Effector CD4-positive, alpha-beta T cell (primary cell): Measurements from ENCODE around the gene INPP5J.
"Not testable (repeated sequence)": the region's sequence is repeated elsewhere in the genome, so short reads cannot be mapped to it uniquely, and the experiment has no call there.

ENCODE experiments used
- DNase-seq: peaks from one replicate; pipeline ENCODE4 v3.0.0-alpha.2; 2020

INPP5J gene

GRCh38 chr22:31154975-31155374 is 32.2 kb downstream of the INPP5J start:
- DNase-seq, result no peak

- no peak for DNase-seq
Measured at GRCh38 chr22:31155422-31155821, 32.7 kb downstream of the INPP5J start.

GRCh38 chr22:31160328-31160978 is 37.7 kb downstream of the INPP5J start:
- DNase-seq, result no peak

DNA sequence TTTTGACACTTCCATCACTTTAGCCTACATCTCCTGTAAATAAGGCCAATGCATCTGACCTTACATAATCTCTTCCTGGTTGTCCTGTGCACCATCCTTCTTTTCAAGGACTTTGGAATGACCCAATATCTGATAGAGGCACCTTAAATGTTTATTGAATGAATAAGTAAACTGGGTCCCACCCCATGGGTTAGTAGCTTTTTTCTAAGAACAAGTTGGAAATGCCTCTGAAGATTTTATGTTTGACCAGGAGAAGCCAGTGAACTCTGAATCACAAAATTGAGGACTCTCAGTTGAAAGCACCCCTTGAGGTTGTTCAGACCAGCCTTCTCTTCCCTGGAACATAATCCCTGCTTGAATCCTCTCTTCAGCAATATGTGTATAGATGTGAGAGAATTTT is 38.6 kb downstream of the INPP5J start:
- no peak for DNase-seq

DNA sequence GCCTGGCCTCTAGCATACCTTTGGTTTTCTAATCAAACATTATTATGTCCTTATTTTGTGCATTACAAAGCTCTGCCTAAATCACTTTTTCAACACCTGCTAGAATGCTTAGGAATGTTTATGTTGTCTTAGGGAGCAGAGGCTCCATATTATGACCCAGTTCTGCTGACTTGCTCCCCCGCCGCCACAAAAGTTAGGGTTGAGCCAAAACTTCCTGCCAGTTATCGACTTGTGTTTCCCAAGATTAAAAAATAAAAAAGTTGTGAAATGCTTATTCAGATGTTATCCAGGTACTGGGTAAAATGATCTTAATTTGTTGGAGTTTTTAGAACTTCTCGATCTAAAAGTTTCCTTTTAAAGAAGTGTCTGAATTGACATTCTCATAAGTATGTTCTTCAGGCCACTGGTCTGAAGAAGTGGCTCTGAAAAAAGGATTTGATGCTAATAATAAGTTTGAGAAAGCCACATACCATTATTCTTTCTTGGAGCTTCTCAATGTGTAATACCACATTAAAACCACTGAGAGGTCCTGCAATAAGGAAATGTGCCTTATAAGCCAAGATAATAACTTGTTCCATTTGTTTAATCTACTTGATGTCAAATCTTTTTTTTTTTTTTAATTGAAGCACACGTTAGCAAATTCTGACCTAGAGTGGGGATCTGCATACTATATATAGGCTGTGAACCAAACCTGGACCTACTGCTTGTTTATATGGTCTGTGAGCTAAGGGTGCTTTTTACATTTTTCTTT is 39.4 kb downstream of the INPP5J start:
- no peak for DNase-seq

- no peak for DNase-seq
Measured at GRCh38 chr22:31170971-31171370, 48.2 kb downstream of the INPP5J start.

DNA sequence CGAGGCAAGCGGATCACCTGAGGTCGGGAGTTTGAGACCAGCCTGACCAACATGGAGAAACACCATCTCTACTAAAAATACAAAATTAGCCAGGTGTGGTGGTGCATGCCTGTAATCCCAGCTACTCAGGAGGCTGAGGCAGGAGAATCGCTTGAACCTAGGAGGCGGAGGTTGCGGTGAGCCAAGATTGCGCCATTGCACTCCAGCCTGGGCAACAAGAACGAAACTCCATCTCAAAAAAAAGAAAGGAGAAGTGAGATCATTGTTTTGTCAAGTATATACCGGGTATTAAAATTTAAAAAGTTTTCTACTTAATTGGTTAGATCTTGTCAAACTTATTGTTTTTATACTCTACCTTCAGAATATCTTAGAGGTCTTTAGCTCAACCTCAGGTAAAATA is 49.0 kb downstream of the INPP5J start:
- not testable (repeated sequence) for DNase-seq

GRCh38 chr22:31173386-31174145 is 50.8 kb downstream of the INPP5J start:
- no peak for DNase-seq

DNA sequence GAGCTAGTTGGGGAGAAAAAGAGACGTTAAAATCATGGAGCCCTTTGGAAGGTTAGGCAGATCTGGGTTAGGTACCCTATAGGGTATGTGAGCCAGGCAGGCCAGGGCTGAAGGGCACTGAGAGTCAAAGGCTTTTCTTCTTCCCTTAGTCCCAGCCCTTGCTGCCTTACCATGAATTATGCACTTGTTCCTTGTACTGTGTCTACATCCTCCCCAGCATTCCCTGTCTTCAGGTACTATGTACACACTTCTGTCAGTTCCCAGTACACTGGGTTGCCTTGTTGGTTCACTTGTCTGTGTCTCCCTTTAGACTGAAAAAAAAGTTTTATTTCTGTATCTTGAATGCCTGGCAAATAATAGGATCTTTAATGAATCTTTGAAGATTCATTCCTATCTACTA is 54.2 kb downstream of the INPP5J start:
- no peak for DNase-seq

- no peak for DNase-seq
Measured at GRCh38 chr22:31177420-31178162, 54.8 kb downstream of the INPP5J start.

DNA sequence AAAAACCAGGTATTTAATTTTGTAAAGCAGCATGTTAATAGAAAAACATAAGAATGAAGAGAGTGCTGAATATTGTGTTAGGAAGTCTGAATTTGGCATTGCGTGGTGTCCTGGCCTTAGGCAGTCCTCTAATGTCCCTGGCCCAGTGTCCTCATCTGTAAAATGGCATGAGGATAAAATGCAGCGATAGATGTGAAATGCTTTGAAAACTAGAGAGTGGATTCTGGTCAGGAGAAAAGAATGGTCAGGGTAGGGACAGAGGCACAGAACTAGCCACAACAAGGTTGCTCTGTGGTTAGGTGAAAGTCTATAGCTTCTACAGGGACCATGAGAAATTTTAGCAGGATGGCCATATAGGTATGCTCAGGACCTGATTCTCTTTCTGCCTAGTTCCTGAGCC is 56.1 kb downstream of the INPP5J start:
- DNase-seq, result no peak

- DNase-seq, result no peak
Measured at GRCh38 chr22:31179345-31179744, 56.6 kb downstream of the INPP5J start.

DNA sequence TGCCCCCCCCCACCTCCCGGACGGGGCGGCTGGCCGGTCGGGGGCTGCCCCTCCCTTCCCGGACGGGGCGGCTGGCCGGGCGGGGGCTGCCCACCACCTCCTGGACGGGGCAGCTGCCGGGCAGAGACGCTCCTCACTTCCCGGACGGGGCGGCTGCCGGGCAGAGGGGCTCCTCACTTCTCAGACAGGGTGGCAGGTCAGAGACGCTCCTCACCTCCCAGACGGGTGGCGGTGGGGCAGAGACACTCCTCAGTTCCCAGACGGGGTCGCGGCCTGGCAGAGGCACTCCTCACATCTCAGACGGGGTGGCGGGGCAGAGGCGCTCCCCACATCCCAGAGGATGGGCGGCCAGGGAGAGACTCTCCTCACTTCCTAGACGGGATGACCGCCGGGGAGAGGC is 61.2 kb downstream of the INPP5J start:
- no peak for DNase-seq
